CD4-positive, alpha-beta T cell treated with Interleukin-21 for 1 hour (primary cell): ENCODE data around the gene MT3.
A peak's percentile ranks its signal among the peaks of the same experiment; 100 is the strongest.

Source experiments
- DNase-seq: peaks from one replicate; pipeline ENCODE4 v3.0.0-alpha.2; 2020

MT3 gene

DNA sequence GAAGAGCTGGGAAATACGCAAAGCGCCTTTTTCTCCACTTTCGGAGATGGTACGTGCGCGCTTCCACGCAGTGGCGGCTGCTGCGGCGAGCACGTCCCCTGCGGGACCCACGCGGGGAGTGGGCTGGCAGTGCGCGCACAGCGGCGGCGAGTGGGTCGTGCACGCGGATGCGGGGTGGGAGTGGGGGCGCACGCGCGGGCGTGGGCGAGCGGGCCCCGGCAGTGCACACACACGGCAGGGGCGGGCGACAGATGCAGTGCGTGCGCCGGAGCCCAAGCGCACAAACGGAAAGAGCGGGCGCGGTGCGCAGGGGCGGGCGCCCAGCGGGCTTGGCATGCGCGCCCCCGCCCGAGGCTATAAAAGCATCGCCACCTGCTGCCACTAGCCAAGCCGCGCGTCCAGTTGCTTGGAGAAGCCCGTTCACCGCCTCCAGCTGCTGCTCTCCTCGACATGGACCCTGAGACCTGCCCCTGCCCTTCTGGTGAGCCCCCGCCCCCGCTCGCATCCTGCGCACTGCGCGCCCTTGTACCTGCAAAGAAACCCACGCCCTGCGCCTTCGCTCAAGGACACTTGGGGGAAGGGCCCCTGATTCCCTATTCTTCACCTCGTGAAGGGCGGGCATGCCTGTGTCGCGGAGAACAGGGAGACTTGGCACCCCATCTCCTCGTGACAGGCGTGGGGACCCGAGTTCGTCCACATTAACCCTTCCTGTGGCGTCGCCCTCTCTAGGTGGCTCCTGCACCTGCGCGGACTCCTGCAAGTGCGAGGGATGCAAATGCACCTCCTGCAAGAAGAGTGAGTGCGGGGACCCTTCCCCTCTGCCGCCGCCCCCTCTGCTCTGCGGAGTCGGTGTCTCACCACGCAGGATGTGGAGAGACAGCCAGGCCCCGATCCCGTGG is at the start of gene MT3:
TSS of gene MT3 (plus strand) at position 388 of the 899 bp plus-strand sequence. CDS start at position 451, 63 bp downstream.
- DNase-seq: no peak

DNA sequence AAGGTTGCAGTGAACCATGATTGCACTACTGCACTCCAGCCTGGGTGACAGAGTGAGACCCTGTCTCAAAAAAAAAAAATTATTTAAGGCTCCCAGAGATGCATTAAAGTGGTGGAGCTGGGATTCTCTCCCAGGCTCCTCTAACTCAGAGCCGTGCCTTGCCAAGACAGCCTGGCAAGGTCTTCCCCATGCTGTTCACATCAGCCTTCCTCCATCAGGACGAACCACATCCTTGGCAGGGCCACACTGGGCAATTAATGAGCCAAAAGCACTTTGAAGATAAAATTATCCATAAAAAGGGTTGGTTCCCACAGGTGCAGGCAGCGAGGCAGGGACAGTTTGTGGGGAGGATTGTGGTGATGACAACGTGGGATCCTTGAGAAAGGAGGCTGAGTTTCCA is 49.7 kb upstream of the MT3 start:
- no peak for DNase-seq

DNA sequence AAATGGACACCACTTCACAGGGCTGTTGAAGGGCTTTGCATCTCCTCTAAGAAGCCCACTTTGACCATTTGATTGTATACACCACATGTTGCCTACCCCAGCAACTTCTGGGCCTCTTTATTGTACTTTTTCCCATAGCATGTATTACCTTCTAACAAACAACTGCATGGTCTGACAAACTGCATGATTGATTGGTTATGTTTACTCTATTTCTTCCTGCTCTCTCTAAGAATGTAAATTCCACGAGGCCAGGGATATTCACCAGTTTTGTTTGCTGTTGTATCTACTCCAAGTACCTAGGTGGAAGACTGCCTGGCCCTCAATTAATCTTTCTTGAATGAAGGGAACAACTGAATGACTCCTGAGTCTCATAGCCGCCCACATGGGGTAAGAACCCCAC is 47.3 kb upstream of the MT3 start:
- no peak for DNase-seq

DNA sequence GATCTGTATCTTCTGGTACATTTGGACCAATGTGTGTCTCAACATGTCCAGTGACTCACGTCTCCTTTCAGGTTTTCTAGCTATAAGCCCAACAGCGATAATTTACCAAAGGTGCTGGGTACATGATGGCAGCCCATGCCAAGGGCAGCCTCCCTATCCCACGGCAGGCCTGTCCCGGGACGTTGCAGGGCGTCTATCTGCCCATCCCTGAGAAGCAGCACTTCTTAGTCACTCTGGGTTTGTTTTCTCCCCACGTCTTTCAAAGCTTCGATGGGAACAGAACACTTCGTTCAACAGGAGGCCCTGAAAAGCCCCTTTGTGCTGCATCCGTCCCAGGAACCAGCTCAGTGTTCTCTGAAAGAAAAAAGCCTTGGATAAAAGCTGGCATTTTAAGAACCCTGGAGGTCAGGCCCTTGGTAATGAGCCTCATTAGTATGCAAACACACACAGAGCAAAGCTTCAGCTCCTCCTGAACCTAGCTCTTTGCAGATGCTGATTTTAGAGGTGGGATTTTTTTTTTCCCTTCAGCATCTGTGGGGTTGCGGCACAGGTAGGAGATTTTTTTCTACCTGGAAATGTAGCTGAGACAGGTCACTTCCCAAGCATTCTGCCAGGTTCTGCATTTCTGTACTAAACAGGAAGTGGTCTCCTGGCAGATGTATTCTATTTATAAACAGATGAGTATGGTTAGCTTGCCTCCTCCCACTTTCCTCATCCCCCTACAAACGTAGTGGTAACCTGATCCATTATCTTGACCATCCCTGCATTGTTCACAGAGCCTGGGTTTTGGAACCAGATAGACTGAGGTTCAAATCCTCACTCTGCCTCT is 42.0 kb upstream of the MT3 start:
- no peak for DNase-seq

DNA sequence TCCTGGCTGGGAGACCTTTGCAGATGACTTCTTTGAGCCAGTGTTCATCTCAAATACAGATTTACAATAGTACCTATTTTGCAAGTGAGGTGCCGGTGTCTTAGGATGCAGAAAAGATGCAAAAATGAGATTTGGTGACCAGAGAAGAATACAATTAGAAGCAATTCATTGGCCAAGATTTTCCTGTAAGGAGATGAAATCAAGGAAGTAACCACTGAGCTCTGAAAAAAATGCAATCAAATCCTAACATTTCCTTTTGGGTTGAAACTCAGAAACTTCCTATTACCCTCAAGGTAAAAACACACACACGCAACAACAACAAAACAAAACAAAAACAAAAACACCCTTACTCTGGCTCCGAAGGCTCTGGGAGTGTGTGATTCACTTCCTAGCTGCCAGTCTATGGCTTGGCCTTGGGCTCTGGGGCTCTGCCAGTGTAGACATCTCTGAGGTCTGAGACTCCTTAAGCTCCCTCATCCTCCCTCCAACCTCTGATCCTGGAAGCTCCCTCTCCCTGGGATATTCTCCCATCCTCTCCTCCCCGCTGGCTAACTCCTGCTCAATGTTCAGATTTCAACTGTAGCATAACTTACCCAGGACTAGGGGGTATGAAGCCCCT is 41.3 kb upstream of the MT3 start:
- DNase-seq: no peak

DNA sequence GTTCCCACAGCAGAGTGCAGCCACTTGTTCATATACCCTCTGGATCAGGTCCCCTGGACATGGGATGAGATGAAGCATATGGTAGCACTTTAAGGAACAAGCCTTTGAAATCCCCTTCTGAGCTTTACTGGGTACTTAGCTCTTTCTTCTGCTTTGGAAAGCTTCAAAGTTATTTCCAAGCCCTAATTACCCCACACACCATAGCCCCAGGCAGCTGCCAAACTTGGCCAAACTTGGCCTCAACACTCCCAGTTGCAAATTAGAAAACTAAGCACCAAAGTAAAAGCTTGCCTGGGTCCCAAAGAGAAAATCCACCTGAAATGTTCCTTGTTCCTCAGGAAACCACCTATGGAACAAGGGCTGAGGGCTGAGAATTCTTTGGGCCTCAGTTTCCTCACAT is 40.2 kb upstream of the MT3 start:
- no peak for DNase-seq

DNA sequence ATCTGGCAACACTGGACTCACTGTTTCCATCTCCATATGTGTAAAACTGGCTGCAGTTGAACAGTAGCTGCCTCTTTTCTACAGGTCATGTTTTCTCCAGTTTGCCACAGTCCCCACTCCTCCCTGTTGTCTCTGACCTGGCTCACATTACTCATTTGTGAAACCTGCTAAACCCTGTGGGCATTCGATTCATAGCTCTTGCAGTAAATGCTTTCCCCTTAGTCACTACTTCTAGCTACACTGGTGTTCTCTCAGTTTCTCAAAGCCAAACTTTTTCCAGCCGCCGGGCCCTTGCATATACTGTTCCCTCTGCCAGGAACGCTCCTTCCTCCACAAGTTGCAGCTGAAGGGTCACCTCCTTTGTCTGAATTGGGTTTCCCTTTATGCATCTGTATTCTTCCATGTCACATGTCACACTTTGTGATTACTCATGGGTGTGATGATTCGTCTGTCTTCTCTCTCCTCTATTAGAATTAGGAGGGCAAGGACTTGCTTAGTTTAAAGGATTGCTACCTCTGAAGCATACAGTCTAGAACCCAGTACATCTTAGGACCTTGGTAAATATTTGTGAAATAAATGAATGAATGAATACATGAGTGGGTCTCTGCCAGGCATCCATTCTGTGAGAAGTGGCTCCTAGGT is 39.5 kb upstream of the MT3 start:
- no peak for DNase-seq

DNA sequence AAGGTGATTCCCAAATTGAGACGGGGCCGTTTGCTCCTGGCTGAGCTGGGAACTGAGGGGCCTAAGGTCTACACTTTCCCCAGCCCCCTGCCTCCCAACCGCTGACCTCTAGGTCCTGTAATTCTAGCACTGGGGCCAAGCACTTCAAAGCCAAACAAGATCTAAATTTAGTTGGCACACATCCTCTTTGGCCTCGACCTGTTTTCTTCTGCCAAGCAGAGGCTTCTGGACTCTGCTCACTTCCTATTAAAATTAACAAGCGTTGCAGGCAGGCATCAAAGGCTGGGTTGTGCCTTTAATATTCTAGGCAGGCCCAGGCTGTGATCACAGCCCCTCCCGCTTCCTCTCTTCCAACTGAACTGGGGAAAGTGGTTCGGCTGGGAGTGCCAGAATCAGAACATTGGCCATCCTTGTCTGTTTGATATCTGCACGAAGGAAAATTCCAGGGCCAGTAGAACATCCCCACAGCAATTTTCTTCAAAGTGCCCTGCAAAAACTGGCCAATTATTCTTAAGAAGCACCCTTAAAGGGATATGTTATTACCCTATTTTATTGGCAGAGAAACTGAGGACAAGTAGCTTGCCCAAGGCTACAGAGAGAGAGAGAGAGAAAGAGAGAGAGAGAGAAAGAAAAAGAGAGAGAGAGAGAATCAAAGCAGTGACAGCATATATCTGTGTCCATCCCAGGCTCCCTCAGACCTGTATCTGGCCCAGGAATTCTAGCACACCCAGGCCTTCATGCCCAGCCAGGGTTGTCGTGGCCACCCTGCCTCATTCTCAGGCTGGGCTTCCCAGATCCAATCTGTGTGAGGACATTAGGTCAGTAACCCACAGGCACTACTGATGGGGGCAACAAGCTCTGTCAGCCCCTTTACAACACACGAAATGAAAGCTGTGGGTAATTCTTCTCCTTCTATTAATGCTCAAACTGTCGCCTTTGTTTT is 37.3 kb upstream of the MT3 start:
- DNase-seq: no peak

DNA sequence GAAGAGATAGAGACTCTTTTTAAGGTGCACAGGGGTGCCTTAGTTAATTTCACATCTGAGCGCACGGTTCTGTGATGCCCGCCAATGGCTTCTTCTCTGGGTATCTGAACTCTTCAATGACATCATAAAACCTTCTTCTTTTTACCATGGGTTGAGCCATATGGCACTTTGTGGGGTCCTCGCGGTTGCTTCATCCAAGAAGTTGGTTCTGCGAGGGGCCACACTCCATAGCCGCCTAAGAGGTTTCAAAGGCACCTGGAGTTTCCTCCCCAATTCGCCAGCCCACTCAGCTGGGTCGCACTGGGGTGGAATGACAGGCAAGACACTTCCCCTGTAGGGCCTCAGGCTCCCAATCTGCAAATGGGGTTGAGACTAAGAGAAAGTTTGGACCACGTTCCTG is 34.9 kb upstream of the MT3 start:
- no peak for DNase-seq

DNA sequence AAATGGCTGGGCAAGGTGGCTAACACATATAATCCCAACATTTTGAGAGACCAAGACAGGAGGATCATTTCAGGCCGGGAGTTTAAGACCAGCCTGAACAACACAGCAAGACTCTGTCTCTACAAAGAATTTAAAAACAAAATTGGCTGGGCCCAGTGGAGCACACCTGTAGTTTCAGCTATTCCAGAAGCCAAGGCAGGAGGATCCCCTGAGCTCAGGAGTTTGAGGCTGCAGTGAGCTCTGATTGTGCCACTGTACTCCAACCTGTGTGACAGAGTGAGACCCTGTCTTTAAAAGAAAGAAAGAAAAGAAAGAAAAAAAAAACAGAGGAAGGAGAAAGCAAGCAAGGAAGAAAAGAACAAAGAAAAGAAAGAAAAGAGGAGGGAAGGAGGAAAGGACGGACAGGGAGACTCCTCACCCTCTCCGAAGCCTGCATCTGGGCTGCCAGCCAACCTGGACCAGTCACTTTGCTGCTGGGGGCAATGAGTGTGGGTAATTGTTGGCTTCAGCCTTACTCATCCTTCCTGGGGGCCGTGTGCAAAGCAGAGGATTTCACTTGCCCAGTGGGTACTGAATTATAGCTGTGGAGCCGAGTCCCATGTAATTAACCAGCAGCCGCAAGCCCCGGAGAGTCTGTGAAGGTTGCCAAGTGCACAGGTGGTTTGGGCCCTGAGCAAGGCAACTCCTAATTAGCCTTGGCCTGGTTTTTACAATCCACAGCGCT is 31.1 kb upstream of the MT3 start:
- DNase-seq: no peak

DNA sequence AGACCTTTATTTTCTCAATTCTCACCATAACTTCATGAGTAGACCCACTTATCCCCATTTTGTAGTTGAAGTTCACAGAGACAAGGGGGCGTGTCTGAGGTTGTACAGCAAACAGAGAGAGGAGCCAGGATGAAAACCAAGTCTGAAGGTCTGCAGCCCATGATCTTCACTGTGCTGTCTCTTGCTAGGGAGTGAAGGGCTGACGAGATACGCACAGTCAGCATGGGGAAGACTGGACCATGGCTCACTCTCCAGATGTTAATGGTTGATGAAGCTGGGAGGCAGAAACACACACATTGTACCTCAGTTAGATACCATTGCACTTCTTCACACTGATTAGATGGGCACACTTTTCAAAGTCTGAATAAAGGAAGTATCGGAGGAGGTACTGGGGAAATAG is 30.2 kb upstream of the MT3 start:
- DNase-seq: no peak

DNA sequence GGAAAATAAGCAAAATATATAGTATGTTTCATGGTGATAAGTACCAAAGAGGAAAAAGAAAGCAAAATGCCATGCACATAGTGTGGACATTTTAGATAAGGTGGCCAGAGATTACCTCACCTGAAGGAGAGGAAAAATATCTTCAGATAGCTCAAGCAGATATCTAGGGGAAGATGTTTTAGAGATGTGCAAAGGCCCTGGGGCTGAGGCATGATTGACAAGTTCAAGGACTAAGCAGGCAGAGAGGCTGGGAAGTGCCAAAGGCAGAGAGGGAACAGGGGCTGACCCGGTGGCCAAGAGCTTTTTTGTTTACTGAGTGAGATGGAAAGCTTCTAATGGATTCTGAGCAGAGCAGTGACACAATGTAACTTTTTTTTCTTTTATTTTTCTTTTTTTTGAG is 28.9 kb upstream of the MT3 start:
- DNase-seq: no peak

DNA sequence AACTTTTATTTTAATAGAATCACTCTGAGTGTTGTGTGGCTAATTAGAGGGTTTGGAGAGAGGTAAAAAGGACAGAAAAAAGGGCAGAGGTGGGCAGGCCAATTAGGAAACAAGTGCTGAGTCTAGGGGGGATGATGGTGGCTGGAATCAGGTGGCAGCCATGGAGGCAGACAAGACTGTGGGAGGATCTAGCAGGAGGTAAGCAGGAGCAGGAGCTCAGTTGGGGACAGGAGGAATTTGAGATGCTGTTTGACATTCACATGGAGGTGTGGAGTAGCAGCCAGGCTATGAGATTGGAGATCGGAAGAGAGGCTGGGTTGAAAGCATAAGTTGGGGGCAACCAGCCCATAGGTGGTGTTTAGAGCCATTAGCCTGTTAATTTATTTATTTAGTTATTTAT is 28.2 kb upstream of the MT3 start:
- DNase-seq: no peak

DNA sequence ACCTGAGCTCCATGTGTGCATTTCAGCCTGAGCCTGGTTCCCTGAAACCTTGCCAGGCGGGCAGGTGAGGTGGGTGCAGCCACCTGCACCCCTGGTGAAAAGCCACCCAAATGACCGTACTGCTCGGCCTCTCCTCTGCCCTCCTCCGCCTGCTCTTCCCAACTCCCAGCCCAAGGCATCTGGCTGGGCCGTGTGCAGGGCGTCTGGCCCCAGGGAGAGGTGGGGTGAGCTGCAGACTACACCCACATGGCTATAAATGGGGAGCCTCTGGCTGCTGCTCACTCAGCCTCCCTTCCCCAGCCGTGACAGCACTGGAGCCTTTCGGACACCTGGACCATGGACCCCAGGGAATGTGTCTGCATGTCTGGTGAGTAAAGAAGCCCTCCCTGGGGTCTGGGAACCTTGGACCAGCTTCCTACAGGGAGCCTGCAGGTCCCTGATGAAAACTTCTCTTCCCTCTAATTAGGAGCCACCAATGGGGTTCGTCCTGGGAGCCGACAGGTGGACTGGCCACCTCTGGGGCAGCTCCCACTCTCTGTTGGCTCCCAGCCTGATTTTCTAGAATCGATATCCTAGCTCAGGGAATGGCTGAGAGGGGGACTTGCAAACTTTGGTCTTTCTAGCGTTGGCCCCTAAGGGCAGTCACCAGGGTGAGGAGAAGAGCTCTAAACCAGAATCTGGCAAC is 24.4 kb upstream of the MT3 start, which contains the start of gene MT4:
TSS of gene MT4 (plus strand) at position 281 of the 685 bp plus-strand sequence. CDS start at position 337, 56 bp downstream.
- DNase-seq: no peak

DNA sequence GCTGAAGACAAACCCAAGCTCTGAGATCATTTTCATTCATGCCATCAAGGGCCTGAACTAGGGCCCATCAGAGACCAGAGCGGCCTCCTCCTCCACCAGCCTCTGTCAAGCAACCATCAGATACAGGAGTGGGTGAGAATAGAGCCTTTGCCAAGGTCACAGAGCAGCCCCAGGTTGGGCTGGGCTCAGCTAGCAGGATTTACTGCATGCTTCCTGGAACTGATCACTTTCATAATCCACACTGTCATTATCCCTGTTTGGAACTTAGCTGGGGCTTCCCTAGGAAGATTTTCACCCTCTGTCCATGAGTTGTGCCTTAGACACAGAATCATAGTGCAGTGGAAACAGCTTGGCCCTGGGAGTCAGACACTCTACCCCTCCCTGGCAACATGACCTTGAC is 19.4 kb upstream of the MT3 start:
- DNase-seq: no peak

DNA sequence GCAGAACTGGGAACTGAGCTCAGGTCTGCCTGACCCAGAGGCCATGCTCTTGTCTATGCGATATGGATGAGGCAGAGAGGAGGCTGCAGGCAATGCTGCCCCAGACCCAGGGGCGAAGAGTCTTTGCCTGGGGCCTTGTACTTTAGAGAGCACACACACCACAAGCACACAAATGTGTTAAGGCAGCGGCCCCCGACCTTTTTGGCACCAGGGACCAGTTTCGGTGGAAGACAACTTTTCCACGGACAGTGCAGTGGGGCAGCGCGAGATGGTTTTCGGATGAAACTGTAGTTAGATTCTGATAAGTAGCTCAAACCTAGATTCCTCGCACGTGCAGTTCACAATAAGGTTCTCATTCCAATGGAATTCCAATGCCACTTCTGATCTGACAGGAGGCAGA is 17.8 kb upstream of the MT3 start:
- DNase-seq: no peak

DNA sequence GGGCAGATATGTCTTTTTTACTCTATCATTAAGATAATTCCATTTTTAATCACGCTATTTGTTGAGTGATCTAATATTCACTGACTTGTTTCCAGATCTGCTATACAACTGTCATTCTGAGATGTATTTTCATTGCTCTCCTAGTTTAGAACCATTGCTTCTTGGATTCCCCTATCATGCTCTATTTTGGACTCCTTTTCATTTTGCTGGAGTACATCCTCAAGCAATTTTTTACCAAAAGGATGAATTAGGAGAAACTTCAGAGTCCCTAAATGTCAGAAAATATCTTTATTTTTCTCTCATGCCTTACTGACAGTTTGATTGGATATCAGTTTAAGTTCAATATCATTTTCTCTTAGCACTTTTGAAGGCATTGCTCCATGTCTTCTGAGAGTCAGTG is 14.7 kb upstream of the MT3 start:
- no peak for DNase-seq

DNA sequence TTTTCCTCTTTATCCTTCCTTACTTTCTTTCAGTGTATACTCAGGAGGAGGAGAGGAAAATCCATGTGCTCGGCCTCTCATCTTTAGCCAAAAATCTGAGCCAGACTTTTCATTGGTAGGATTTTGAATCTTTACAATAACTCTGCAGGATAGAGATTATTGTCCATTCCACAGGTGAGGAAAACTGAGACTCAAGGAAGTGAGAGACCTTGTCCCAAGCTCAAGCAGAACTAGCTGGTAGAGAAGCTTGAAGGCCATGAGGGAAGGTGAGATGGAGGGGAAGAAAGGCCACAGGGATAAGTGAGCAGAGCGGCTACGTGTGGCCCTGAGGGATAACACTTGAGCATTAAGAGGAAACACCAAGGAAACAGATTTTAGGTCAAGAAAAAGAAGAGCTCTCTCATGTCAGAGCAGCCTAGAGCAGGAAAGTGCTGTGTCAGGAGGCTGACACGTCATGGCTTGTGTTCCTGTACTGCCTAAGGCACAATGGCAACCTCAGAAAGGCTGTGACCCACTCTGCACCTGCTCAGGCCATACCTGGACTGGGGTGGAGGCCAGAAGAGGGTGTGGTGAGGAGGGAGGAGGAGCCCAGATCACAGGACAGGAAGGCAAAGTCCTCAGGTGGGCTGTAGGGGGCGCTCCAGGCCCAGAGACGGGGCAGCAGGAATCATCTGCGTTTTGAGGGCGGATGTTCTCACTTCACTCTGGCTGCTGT is 12.6 kb upstream of the MT3 start:
- DNase-seq: peak; percentile 87

DNA sequence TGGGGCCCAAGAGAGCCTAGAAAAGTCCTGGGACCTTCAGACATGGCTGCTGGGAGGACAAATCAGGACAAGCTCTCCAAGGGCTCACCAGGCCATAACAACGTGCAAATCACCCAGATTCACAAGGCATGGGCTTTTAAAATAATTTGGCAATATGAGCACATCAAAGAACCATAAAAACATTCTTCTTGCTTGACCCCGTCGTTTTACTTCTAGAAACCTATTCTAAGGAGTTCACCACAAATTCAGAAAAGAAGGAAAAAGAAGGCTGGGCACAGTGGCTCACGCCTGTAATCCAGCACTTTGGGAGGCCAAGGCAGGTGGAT is 12.1 kb upstream of the MT3 start:
- no peak for DNase-seq
